ENCODE measurements around the gene CALB2. TPM values are rescaled to one million over a fixed set of nuclear protein-coding genes. Genes with fewer than 3 reads are reported as not detected.
"Not testable (repeated sequence)": the region's sequence is repeated elsewhere in the genome, so short reads cannot be mapped to it uniquely, and the experiment has no call there.

Gene CALB2, protein sequence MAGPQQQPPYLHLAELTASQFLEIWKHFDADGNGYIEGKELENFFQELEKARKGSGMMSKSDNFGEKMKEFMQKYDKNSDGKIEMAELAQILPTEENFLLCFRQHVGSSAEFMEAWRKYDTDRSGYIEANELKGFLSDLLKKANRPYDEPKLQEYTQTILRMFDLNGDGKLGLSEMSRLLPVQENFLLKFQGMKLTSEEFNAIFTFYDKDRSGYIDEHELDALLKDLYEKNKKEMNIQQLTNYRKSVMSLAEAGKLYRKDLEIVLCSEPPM
- 0.36 TPM in 1 of 2 replicates, not detected in the other for total RNA-seq (ENCODE audit: low replicate concordance)

DNA sequence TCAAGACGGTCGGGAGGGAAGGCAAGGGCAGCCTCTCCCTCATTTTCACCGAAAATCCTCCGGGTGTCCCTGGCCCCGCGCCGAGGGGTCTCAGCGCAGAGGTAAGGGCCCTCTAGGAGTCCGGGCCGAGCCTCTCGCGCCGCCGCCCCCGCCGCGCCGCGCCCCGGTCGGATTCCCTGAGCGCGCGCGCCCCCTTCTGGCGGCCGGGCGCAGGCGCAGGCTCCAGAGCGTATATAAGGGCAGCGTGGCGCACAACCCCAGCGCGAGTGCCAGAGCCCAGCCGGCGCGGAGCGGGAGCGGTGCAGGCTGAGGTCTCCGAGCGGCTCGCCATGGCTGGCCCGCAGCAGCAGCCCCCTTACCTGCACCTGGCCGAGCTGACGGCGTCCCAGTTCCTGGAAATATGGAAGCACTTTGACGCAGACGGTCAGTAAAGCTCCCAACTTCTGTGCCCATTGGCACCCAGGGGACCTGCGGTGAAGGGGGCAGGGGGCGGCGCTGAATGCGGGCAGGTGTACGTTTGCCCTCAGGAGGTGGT, at the start of gene CALB2:
Gene CALB2, plus strand, starts transcription at position 260 of the 535 bp plus-strand sequence. Its CDS starts 70 bp downstream, at position 330.
- H3K4me3 ChIP-seq (ENCODE audit: low read depth, low read length): peak within 1 kb of the TSS; percentile 50
- TF ChIP-seq, protein P1, sequence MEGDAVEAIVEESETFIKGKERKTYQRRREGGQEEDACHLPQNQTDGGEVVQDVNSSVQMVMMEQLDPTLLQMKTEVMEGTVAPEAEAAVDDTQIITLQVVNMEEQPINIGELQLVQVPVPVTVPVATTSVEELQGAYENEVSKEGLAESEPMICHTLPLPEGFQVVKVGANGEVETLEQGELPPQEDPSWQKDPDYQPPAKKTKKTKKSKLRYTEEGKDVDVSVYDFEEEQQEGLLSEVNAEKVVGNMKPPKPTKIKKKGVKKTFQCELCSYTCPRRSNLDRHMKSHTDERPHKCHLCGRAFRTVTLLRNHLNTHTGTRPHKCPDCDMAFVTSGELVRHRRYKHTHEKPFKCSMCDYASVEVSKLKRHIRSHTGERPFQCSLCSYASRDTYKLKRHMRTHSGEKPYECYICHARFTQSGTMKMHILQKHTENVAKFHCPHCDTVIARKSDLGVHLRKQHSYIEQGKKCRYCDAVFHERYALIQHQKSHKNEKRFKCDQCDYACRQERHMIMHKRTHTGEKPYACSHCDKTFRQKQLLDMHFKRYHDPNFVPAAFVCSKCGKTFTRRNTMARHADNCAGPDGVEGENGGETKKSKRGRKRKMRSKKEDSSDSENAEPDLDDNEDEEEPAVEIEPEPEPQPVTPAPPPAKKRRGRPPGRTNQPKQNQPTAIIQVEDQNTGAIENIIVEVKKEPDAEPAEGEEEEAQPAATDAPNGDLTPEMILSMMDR (IDR thresholded peaks at IDR 0.05; ENCODE audit: insufficient read depth, low read length): peak; percentile 72
- peak; percentile 42 for DNase-seq (ENCODE audit: low read depth)

DNA sequence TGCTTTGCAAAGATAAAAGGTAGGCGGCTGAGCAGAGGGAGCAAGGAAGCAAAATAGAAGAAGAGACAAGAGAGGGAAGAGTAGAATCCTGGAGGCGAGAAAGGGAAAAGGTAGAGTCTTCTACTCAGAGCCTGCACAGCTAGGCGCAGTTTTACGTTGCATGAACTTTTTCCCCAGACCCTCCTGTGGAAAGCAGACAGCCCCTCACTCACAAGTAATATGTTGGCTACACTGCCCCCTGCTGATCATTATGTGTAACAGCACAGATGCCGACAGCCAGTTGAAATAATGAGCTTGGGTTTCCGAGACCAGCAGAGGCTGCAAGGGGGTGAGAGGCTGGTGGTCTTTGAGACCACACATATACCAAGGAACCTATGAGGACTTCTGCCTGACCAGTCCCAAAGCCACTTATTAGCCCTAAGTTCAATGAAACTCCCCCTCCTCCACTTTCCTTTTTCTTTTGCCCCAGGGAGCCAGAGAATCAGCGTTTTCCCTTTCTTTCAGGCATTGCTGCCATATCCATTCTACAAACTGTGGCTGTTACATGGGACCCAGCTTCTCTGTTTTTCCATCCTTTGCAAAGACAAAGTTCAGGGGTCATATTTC, 46.9 kb upstream of the CALB2 start:
- peak; percentile 23 for DNase-seq (ENCODE audit: low read depth)
- H3K4me3 ChIP-seq (ENCODE audit: low read depth, low read length): no peak overlapping the region
- TF ChIP-seq, protein P1 (IDR thresholded peaks at IDR 0.05; ENCODE audit: insufficient read depth, low read length): peak; percentile 75

DNA sequence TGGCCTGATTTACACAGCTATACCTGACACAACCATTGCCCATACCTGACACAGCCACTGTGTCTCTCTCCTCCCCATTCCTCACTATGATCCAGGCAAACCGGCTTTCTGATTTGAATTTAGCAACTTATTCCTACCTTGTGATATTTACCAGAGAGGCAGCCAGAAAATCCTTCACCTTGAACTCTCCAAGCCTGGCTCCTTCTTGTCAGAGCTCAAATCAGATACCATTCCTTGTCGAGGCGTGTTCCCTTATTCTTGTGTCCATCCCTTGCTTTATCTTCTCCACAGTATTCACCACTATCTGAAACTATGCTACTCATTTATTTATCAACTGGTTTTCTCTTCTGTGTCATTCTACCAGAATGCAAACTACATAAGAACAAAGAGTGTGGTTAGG, 44.9 kb upstream of the CALB2 start:
- H3K4me3 ChIP-seq (ENCODE audit: low read depth, low read length); DNase-seq (ENCODE audit: low read depth): not testable (repeated sequence)

DNA sequence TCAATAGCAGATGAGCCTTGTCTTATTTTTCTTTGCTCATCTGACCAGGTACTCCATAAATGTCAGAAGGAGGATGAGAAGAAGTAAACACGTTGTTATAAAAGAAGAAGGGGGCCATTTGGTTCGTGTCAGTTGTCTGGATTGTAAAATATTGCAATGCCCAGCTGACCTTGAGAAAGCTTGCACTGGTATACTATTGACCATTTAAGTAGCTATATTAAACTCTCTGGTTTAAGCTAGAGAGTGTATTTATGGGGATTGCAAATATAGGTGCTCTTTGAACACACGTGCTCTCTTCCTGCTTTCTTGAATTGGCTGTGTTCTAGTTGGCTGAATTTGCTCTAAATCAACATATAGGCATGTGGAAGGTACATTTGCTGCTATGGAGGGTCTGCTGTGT, 43.3 kb upstream of the CALB2 start:
- H3K4me3 ChIP-seq (ENCODE audit: low read depth, low read length): no peak overlapping the region
- TF ChIP-seq, protein P1 (IDR thresholded peaks at IDR 0.05; ENCODE audit: insufficient read depth, low read length): no peak
- no peak for DNase-seq (ENCODE audit: low read depth)

DNA sequence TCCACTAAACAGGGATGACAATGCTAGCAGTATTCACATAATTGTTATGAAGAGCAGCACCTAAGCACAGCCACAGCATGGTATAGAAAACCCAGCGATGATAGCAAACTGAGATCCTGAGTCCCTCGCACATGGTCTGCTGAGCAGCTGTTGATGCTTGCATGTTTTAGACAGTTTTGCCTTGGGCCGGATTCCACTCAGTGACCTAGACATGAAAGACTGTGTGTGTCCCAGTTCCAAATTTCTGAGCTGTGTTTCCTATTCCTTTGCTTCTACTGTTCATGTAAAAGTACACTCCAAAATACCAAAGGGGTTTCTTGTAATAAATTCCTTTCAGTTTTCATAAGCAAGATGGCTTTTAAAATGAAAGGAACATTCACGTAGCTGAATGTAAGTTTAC, 38.5 kb upstream of the CALB2 start:
- DNase-seq (ENCODE audit: low read depth): no peak
- TF ChIP-seq, protein P1 (IDR thresholded peaks at IDR 0.05; ENCODE audit: insufficient read depth, low read length): no peak
- H3K4me3 ChIP-seq (ENCODE audit: low read depth, low read length): no peak overlapping the region

DNA sequence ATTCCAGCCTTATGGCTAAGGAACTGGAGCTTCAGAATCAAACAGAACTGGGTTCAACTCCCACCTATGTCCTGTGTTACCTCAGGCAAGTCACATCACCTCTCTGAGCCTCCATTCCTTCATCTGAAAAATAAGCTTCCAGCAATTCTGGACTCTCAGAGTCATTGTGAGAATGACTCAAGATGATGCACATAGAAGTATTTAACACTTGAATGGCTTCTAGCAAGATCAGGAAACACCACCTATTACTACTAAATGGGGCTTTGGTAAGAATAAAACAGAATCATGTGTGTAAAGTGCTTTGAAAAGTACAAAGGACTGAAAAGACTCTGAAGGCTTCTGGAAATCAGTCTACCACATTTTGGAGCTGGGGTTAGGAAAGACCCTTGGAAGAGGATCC, 30.8 kb upstream of the CALB2 start:
- no peak for DNase-seq (ENCODE audit: low read depth)
- TF ChIP-seq, protein P1 (IDR thresholded peaks at IDR 0.05; ENCODE audit: insufficient read depth, low read length): no peak
- H3K4me3 ChIP-seq (ENCODE audit: low read depth, low read length): no peak overlapping the region

DNA sequence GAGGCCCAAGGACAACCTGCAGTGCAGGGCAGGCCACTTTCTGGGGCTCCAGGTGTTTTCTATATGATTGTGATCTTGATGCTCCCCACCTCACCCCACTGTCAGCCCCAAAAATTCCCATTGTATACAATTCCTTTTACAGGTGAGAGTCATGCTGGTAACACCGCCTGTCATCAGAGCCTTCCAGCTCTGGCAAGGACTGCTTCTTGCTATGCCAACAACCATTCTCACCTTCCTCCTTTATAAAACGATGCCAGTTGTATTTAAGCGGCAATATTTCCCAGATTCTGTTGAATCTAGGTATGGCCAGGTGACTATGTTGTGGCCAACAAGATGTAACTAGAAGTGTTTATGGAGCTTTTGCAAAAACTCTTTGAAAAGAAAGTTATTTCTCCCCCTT, 30.4 kb upstream of the CALB2 start:
- H3K4me3 ChIP-seq (ENCODE audit: low read depth, low read length): no peak overlapping the region
- TF ChIP-seq, protein P1 (IDR thresholded peaks at IDR 0.05; ENCODE audit: insufficient read depth, low read length): no peak
- DNase-seq (ENCODE audit: low read depth): no peak
